SW480 (cell line): ENCODE measurements around the gene KLHL29.

Source experiments
- DNase-seq: peaks from one replicate; pipeline ENCODE4 v3.0.0-alpha.2; 2016; ENCODE audit warnings: low spot score

The KLHL29 gene

DNA sequence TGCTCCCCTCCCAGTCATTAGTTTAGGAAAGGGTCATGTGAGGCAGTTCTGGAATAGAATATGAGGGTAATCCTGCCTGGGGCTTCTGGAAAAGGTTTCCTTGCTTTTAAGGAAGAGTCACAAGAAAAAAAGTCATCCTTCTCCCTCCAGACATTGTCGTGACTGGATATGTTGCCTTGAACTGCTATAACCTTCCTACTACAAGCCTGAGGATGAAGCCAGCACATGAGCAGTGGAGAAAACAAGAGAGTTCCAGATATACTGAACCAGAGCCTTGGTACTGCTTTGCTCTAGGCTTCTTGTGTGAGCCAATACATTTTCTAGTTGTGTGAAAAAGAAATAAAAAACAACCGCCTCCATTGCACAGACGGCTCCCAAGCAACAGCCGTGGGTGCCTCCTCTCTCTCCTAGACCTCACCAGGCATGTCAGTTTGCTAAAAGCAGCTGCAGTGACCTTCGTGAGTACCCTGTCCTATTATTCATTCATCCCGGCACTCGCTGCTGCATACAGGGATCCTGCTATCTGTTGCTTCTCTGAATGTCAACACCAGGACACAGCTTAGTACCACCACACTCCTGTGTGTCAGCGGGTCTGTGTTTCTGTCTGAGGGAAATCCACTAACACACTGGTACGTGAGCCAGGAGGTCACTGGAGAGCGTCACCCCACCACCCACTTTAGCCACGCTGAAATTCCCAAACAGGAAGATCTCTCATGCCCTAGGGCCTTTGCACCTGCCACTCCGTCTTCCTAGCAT is 186.7 kb downstream of the KLHL29 start:
- no peak for DNase-seq

- no peak for DNase-seq
Observed at GRCh38 chr2:23574919-23575654, 190.1 kb downstream of the KLHL29 start.

- DNase-seq = no peak
Observed at GRCh38 chr2:23578964-23579671, 194.1 kb downstream of the KLHL29 start.

DNA sequence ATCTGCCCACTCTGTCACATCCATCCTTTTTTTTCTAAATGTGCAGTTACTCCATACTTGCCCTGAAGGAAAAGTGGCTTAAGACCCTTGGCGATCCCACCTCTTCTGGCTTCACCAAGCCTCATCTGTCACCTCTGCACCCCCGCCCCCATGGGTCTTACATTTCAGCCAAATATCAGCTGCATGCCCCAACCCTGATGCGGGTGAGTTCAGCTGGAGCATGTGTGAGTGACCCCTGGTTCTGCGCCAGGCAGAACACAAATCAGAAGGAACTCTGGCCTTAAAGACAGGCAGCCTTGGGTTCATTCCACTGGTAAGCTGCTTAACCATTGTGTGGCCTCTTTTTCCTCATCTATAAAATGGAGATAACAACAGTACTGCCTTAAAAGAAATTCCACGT is 194.7 kb downstream of the KLHL29 start:
- DNase-seq = no peak

DNA sequence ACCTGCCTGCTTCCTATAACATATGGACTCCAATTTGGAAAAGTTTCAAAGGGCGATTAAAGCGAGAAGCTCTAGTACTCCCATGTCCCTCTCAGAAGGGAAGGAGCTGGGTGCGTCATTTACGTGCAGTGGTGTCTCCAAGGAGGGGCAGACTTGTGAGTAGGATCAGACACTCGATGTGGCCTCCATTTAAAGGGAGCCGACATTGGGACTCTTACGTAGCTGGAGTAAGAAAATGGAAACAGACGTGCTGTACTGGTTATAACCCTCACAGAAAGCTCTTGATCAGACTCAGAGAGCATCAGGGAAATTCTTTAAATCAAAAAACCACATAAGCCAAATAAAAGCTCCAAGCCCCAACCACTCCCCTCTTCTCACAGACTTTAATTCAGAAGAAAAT is 198.5 kb downstream of the KLHL29 start:
- no peak for DNase-seq

DNA sequence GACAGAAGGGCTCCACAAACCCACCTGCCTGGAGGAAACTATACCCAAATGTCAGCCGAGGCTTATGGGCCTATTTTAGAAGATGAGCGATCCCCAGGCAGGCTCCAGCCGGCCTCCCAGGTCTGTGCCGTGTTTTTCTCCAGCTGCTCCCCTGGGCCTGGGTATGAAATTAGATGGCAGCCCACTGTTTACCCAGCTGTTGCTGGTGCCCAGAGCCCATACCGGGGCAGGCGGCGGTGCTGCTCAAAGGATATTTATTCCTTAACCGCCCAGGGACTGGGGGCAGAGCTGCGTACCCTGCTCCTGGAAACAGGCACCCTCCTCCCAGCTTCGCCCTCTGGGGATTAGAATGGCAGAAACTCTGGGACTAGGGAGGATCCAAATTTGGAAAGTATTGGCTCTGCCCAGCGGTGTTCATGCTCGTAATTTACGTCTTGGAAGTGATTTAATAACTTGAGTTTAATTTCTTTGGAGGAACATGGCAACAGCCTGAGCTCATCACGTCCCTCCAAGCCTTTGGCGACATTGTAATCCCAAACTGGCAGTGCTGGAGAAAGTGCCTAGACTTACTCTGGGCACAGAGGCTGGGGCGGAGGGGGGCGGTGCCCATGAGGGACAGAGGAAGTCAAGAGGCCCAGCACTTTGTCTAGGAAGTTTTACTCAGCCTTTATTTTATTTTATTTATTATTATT is 199.2 kb downstream of the KLHL29 start:
- DNase-seq = no peak

DNA sequence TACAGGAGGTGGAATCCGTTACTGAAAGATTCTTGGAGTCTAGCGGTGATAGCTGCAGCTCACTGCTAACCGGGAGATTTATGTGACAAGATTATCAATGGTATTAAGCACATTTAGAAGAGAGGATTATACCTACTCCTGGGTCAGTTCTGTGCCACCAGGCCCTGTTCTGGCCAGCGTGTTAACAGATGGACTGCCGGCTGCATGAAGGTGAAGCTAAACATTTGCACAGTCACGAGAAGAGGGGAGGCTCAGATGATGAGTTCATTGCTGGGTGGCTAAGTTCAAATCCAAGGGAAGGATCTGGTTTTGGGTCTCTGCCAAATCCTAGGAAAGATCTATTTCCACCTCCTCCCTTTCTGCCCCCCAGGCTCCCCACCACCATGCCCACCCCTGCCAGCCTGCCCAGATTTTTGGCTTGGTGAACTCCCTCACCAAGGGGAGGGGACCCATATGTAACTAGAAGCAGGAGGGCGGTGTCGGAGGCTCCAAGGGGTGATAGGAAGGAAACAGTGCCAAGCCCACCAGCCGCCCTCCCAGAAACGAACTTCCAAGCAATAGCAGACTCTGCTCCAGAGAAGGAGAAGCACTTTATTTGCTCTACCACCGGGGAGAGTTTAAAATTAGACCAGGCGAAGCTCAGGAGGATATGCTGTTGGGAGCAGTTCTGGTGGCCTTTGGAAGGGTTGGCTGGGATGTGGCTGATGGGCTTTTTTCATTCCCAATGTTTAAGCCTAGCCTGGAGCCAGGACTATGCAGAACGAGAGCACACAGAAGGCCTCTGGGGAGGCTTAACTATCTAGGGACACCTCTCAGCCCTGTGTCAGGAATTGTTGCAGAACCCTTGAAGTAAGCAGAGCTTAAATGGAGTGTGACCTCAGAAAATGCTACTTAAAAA is 200.5 kb downstream of the KLHL29 start:
- no peak for DNase-seq

DNA sequence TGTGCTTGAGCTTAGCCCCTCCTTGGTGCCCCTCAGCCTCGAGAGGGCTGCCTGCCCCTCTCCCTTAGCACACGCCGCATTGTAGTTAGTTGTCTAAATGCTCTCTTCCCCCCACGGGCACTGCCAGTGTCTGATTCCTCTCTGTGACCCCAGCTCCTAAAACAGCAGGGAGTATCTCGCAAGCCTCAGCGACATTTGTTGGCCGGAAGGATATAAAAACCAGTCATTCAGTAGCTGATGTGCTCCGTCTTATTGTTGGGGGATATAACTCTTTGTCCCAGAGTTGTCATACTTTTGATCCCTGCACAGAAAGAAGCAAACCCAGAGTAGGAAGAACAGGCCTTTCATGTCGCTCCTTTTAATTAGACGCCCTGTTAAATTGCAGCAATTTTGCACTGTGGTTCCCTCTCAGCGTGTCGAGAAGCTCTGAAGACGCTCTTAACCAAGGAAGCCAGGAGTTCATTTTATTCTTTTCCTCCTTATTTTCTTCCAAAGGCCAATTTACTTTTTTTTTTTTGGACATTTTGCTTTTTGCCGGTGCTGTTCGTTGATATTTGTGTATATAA is 201.8 kb downstream of the KLHL29 start:
- no peak for DNase-seq

- peak; percentile 47 for DNase-seq
Observed at GRCh38 chr2:23587341-23587880, 202.4 kb downstream of the KLHL29 start.

DNA sequence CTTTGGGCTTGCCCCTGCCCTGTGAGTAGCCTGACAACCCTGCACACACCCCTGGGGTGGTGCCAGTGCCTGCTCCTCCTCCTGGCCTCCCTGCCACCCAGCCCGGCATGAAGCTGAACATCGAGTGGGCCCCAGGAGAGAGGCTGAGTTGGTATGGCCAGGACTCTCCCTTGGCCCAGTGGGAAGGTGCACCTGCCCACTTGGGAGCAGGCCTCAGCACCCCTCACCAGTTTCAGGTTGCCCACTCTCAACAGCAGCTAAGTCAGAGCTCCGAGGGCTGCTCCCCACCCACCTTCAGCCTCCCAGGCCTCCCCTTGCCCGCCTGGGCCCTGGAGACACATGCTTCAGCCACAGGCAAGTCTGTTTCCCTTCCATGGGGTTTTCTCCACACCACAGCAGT is 203.1 kb downstream of the KLHL29 start:
- DNase-seq = no peak

DNA sequence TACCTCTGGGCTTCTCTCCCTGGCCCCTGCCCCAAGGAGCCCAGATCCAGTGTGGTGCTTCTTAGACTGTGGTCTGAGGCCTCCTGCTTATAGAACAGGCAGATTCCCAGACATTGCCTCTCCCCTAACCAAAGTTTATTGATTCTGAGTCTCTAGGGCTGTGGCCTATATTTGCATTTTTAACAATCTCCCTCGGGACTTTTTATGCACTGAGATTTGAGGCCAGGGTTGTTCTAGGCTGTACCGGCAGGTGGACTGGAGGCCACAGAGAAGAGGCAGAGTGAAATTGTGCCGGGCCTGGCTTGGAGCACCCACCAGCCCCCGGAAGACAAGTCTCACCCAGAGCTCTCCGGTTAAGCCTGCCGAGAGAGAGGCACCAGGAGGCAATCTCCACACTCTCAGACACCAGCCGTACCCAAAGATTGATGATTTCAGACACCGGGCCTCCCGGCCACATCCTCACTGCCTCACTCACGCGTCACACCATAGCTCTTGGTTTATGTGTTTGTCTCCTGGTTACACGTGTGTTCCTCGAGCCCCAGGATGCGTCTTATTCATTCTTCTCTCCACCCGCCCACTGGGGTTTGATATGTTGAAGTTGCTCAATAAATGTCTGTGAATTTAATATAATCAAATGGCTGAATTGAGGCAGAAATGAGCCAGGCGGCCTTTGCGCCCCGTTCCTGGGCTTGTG is 203.7 kb downstream of the KLHL29 start:
- DNase-seq = no peak

DNA sequence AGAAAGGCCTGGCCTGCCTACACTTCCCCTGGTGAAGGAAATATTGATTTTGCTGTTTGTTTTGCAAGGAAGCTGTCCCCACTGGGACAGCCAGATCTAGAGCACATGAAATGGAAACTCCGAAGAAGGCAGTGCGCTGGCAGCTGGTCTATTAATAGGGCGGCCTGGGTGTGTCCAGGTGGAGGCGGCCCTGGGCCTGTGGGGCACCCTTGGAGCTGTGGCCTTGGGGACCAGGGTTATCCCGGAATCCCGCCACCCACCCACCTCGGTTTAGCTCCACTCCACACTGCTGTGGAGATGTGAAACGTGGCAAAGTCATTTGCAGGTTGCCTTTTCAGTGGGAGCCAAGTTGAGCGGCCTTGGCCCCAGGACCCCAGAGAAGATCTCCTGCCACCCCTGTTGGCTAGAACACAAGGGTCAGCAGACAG is 204.3 kb downstream of the KLHL29 start:
- DNase-seq = no peak

DNA sequence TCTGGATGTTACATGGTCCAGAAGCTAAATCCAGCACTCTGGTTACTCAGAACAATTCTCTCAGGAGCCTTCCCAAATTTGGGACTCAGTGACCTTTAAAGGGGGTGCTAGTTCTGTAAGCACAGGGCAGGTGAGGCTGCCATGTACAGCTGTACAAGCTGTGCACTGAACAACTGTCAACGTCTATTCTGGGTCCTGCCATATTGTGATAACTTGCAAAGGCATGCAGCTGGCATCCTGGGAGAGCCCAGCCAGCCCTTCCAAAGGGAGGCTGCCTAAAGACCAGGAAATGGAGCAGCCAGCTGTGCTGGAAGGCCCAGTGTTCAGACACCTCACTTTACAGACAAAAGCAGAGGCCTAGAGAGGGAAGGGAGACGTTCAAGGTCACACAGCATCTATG is 204.8 kb downstream of the KLHL29 start:
- DNase-seq = no peak

DNA sequence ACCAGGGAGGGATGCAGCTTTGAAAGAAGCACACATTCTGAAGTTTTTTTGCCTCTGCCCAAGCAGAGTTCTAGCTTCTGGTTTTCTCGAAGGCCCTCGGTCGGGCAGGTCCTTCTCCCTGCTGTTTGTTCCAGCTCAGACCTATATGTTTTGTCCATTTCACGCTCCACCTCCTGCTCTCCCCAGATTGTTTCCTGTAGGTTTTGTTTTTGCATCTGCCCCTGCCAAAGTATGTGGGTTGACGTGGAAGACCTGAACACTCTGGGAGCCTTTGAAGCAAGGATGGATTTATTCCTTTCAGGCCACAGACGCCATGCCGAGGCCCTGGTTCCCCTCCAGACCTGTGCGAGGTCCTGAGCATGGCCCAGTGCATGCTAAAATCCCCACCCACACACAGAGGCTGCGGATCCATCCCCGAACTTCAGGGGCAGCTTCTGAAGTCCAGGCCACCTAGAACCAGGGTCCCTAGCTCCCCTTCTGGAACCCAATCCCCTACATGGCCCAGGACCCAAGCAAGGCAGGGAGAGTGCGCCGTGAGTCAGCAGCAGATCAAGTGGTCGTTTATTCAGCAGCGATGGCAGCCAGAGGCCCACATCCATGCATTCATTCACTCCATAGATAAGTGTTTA is 205.4 kb downstream of the KLHL29 start:
- DNase-seq = no peak

- no peak for DNase-seq
Observed at GRCh38 chr2:23591111-23591510, 206.1 kb downstream of the KLHL29 start.

- no peak for DNase-seq
Observed at GRCh38 chr2:23592061-23592685, 207.2 kb downstream of the KLHL29 start.

- DNase-seq = no peak
Observed at GRCh38 chr2:23592898-23593751, 208.1 kb downstream of the KLHL29 start.
